WTC11 (cell line): ENCODE measurements around the gene FNIP2. TPM values are rescaled to one million over a fixed set of nuclear protein-coding genes. Genes with fewer than 3 reads are reported as not detected.

ENCODE experiments used
- ATAC-seq: fragments of 200-7000 bp; cut with Tn5 transposase; 2 replicates; pipeline ENCODE4 v1.10.0; 2021; ENCODE audit warnings: mild to moderate bottlenecking, moderate library complexity
- CTCF ChIA-PET: fragments of 300-600 bp; sonication (Branson Sonifier 250); formaldehyde crosslinking; loops from one replicate; lab custom pipeline; 2021; ENCODE audit warnings: antibody characterized with exemption; lab: Charles Lee
- POLR2A ChIA-PET: fragments of 350-600 bp; sonication (Branson Sonifier 250); formaldehyde crosslinking; loops from one replicate; lab custom pipeline; 2021; ENCODE audit warnings: antibody characterized with exemption; lab: Charles Lee
- DNase-seq: peaks from one replicate; pipeline ENCODE4 v3.0.0; 2021; ENCODE audit warnings: low spot score
- H3K27ac Mint-ChIP-seq: 2 replicates; pipeline ENCODE4 v1.8.0; 2021; ENCODE audit warnings: mixed read lengths
- H3K27me3 Mint-ChIP-seq: 2 replicates; pipeline ENCODE4 v1.8.0; 2021; ENCODE audit warnings: low read depth, mild to moderate bottlenecking, moderate library complexity, mixed read lengths
- H3K36me3 Mint-ChIP-seq: 2 replicates; pipeline ENCODE4 v1.8.0; 2021; ENCODE audit warnings: mixed read lengths
- H3K4me1 Mint-ChIP-seq: 2 replicates; pipeline ENCODE4 v1.8.0; 2022; ENCODE audit warnings: mixed read lengths
- H3K4me3 Mint-ChIP-seq: 2 replicates; pipeline ENCODE4 v1.8.0; 2021; ENCODE audit warnings: mild to moderate bottlenecking, moderate library complexity, mixed read lengths
- H3K9me3 Mint-ChIP-seq: 2 replicates; pipeline ENCODE4 v1.8.0; 2021; ENCODE audit warnings: mixed read lengths
- CBFB ChIP-seq: sonication (generic); formaldehyde crosslinking; IDR thresholded peaks from 2 replicates; pipeline ENCODE4 v1.8.1; 2022; ENCODE audit warnings: mild to moderate bottlenecking, low read depth, missing genetic modification reagents
- ETV6 ChIP-seq: sonication (generic); formaldehyde crosslinking; IDR thresholded peaks from 2 replicates; pipeline ENCODE4 v1.8.1; 2022; ENCODE audit warnings: mild to moderate bottlenecking, missing genetic modification reagents
- FOXP1 ChIP-seq: sonication (generic); formaldehyde crosslinking; IDR thresholded peaks from 2 replicates; pipeline ENCODE4 v1.8.0; 2022; ENCODE audit warnings: missing genetic modification reagents, mild to moderate bottlenecking, moderate library complexity, borderline replicate concordance
- GABPB1 ChIP-seq: sonication (generic); formaldehyde crosslinking; IDR thresholded peaks from 2 replicates; pipeline ENCODE4 v1.8.1; 2023; ENCODE audit warnings: mild to moderate bottlenecking, missing genetic modification reagents
- JAZF1 ChIP-seq: fragments of 250-450 bp; sonication (Bioruptor Pico); IDR thresholded peaks from 2 replicates; pipeline ENCODE4 v1.9.0; 2021; ENCODE audit warnings: moderate library complexity, mild to moderate bottlenecking, inconsistent platforms
- MYBL2 ChIP-seq: sonication (generic); formaldehyde crosslinking; IDR thresholded peaks from 2 replicates; pipeline ENCODE4 v1.8.1; 2023; ENCODE audit warnings: mild to moderate bottlenecking, moderate library complexity, missing genetic modification reagents
- NR1H2 ChIP-seq: sonication (generic); formaldehyde crosslinking; IDR thresholded peaks from 2 replicates; pipeline ENCODE4 v1.9.0; 2021; ENCODE audit warnings: mild to moderate bottlenecking, moderate library complexity, missing genetic modification reagents
- NR2C2 ChIP-seq: sonication (generic); formaldehyde crosslinking; IDR thresholded peaks from 2 replicates; pipeline ENCODE4 v1.8.0; 2022; ENCODE audit warnings: mild to moderate bottlenecking, missing genetic modification reagents
- OVOL2 ChIP-seq: fragments of 250-450 bp; sonication (Bioruptor Pico); IDR thresholded peaks from 2 replicates; pipeline ENCODE4 v1.9.0; 2021; ENCODE audit warnings: mild to moderate bottlenecking, borderline replicate concordance
- TP53 ChIP-seq: sonication (generic); formaldehyde crosslinking; IDR thresholded peaks from 2 replicates; pipeline ENCODE4 v1.8.1; 2023; ENCODE audit warnings: mild to moderate bottlenecking, missing genetic modification reagents
- ZNF121 ChIP-seq: sonication (generic); formaldehyde crosslinking; IDR thresholded peaks from 2 replicates; pipeline ENCODE4 v1.8.0; 2023; ENCODE audit warnings: missing genetic modification reagents
- ZNF138 ChIP-seq: sonication (generic); formaldehyde crosslinking; conservative IDR thresholded peaks from 2 replicates; pipeline ENCODE4 v1.8.1; 2022; ENCODE audit warnings: mild to moderate bottlenecking, moderate library complexity, missing genetic modification reagents
- total RNA-seq: library from RNA; stranded (reverse); gene quantifications from 3 replicates; pipeline ENCODE4 v1.2.3, GENCODE V29; 2021
- TF ChIP-seq, protein P1 (sequence below): fragments of 250-450 bp; sonication (Bioruptor Pico); IDR thresholded peaks from 2 replicates; pipeline ENCODE4 v2.1.2; 2022; ENCODE audit warnings: mild to moderate bottlenecking, moderate library complexity
- TF ChIP-seq, protein P2 (sequence below): sonication (generic); formaldehyde crosslinking; IDR thresholded peaks from 2 replicates; pipeline ENCODE4 v1.8.0; 2022; ENCODE audit warnings: missing genetic modification reagents
- TF ChIP-seq, protein P3 (sequence below): sonication (generic); formaldehyde crosslinking; IDR thresholded peaks from 2 replicates; pipeline ENCODE4 v1.8.0; 2022; ENCODE audit warnings: mild to moderate bottlenecking, missing genetic modification reagents
- TF ChIP-seq, protein P4 (sequence below): sonication (generic); formaldehyde crosslinking; IDR thresholded peaks from 2 replicates; pipeline ENCODE4 v1.8.1; 2022; ENCODE audit warnings: low read depth, mild to moderate bottlenecking, moderate library complexity, missing genetic modification reagents, borderline replicate concordance
- TF ChIP-seq, protein P5 (sequence below): sonication (generic); formaldehyde crosslinking; IDR thresholded peaks from 2 replicates; pipeline ENCODE4 v1.8.1; 2023; ENCODE audit warnings: mild to moderate bottlenecking, missing genetic modification reagents, moderate library complexity
- TF ChIP-seq, protein P6 (sequence below): sonication (generic); formaldehyde crosslinking; IDR thresholded peaks from 2 replicates; pipeline ENCODE4 v1.8.1; 2023; ENCODE audit warnings: mild to moderate bottlenecking, missing genetic modification reagents, borderline replicate concordance
- TF ChIP-seq, protein P7 (sequence below): fragments of 200-600 bp; IDR thresholded peaks from 2 replicates; pipeline ENCODE4 v1.8.0; 2022; ENCODE audit warnings: antibody characterized with exemption

Gene FNIP2
- total RNA-seq, 1 experiment from 2014 or later = 8.6 TPM

DNA sequence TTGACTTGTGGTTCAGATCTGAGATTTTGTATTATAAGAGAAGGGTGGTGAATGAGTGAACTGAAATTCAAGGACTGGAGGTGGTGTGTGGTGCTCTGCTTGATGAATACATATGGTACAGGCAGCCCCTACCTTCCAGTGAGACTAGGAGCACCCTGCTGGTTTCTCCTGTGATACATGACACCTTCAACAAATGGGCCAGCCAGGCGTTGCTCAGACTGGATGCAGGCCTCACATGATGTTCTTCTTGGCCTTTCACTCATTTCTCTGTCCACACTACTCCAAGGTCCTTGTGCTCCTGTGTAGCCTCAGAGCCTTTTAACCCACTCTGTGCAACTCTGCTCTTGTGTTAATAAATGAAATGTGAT, 67.2 kb downstream of the FNIP2 start:
- ChIA-PET POLR2A (no interaction called here), CTCF (no interaction called here)
- Mint-ChIP-seq H3K4me1 (peaks cover 17% of the 10 kb centered on the region), H3K27ac (no peak overlapping the region), H3K27me3 (no peaks in the 10 kb centered on the region), H3K4me3 (no peak overlapping the region), H3K9me3 (peaks cover 5% of the 10 kb centered on the region), H3K36me3 (peaks cover 6% of the 10 kb centered on the region)
- DNase-seq (peak; percentile 21), ATAC-seq (peak; percentile 93)
- TF ChIP-seq ZNF138 (no peak), JAZF1 (CRISPR knock-in tag) (no peak), MYBL2 (no peak), ZNF121 (CRISPR knock-in tag) (no peak), ETV6 (CRISPR knock-in tag) (no peak), NR2C2 (CRISPR knock-in tag) (no peak), OVOL2 (CRISPR knock-in tag) (no peak), FOXP1 (CRISPR knock-in tag) (no peak), NR1H2 (no peak)
- TF ChIP-seq, protein P1, sequence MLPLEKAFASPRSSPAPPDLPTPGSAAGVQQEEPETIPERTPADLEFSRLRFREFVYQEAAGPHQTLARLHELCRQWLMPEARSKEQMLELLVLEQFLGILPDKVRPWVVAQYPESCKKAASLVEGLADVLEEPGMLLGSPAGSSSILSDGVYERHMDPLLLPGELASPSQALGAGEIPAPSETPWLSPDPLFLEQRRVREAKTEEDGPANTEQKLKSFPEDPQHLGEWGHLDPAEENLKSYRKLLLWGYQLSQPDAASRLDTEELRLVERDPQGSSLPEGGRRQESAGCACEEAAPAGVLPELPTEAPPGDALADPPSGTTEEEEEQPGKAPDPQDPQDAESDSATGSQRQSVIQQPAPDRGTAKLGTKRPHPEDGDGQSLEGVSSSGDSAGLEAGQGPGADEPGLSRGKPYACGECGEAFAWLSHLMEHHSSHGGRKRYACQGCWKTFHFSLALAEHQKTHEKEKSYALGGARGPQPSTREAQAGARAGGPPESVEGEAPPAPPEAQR (CRISPR knock-in tag) = no peak
- TF ChIP-seq, protein P2, sequence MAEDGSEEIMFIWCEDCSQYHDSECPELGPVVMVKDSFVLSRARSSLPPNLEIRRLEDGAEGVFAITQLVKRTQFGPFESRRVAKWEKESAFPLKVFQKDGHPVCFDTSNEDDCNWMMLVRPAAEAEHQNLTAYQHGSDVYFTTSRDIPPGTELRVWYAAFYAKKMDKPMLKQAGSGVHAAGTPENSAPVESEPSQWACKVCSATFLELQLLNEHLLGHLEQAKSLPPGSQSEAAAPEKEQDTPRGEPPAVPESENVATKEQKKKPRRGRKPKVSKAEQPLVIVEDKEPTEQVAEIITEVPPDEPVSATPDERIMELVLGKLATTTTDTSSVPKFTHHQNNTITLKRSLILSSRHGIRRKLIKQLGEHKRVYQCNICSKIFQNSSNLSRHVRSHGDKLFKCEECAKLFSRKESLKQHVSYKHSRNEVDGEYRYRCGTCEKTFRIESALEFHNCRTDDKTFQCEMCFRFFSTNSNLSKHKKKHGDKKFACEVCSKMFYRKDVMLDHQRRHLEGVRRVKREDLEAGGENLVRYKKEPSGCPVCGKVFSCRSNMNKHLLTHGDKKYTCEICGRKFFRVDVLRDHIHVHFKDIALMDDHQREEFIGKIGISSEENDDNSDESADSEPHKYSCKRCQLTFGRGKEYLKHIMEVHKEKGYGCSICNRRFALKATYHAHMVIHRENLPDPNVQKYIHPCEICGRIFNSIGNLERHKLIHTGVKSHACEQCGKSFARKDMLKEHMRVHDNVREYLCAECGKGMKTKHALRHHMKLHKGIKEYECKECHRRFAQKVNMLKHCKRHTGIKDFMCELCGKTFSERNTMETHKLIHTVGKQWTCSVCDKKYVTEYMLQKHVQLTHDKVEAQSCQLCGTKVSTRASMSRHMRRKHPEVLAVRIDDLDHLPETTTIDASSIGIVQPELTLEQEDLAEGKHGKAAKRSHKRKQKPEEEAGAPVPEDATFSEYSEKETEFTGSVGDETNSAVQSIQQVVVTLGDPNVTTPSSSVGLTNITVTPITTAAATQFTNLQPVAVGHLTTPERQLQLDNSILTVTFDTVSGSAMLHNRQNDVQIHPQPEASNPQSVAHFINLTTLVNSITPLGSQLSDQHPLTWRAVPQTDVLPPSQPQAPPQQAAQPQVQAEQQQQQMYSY (CRISPR knock-in tag) = no peak
- TF ChIP-seq, protein P3, sequence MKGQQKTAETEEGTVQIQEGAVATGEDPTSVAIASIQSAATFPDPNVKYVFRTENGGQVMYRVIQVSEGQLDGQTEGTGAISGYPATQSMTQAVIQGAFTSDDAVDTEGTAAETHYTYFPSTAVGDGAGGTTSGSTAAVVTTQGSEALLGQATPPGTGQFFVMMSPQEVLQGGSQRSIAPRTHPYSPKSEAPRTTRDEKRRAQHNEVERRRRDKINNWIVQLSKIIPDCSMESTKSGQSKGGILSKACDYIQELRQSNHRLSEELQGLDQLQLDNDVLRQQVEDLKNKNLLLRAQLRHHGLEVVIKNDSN (CRISPR knock-in tag) = no peak
- TF ChIP-seq, protein P4, sequence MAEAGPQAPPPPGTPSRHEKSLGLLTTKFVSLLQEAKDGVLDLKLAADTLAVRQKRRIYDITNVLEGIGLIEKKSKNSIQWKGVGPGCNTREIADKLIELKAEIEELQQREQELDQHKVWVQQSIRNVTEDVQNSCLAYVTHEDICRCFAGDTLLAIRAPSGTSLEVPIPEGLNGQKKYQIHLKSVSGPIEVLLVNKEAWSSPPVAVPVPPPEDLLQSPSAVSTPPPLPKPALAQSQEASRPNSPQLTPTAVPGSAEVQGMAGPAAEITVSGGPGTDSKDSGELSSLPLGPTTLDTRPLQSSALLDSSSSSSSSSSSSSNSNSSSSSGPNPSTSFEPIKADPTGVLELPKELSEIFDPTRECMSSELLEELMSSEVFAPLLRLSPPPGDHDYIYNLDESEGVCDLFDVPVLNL (CRISPR knock-in tag) = no peak
- TF ChIP-seq, protein P5, sequence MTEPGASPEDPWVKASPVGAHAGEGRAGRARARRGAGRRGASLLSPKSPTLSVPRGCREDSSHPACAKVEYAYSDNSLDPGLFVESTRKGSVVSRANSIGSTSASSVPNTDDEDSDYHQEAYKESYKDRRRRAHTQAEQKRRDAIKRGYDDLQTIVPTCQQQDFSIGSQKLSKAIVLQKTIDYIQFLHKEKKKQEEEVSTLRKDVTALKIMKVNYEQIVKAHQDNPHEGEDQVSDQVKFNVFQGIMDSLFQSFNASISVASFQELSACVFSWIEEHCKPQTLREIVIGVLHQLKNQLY (CRISPR knock-in tag) = no peak

DNA sequence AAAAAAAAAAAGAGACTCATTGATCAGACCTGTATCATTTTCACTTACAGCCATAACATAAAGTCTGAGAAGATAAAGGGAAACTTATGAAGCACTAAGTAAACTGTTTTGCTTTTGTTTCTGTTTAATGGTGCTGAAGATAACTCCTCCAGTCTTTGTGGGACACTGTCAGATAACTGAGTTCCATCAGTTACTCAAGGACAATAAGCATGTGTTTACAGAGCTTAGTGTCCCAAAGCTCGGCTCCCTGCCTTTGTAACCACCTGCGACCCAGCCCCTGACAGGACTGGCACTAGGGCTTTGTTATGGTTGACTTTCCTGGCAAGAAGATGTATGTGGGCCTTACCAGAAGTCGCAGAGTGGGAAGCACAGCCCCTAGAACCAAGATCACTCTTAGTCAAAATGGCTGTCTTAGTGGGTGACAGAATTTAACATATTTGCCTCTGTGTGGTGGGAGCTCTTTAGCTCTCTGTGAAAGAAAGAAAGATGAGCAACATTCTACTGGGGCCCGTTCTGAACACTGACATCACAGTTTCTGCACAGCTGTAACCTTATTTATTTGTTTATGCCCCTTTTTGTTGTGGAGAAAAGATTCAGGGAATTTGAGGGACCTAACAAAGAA, 68.1 kb downstream of the FNIP2 start:
- no peak for ATAC-seq
- Mint-ChIP-seq H3K27me3 (no peaks in the 10 kb centered on the region), H3K9me3 (peaks cover 5% of the 10 kb centered on the region), H3K4me1 (peaks cover 17% of the 10 kb centered on the region), H3K36me3 (peaks cover 6% of the 10 kb centered on the region), H3K4me3 (no peak overlapping the region), H3K27ac (no peak overlapping the region; the same call in 1 of the 2 replicates)
- ChIA-PET CTCF (no interaction called here), POLR2A (no interaction called here)
- no peak for DNase-seq
- TF ChIP-seq CBFB (no peak), TP53 (CRISPR knock-in tag) (no peak), GABPB1 (CRISPR knock-in tag) (no peak), ZNF138 (no peak)
- TF ChIP-seq, protein P6, sequence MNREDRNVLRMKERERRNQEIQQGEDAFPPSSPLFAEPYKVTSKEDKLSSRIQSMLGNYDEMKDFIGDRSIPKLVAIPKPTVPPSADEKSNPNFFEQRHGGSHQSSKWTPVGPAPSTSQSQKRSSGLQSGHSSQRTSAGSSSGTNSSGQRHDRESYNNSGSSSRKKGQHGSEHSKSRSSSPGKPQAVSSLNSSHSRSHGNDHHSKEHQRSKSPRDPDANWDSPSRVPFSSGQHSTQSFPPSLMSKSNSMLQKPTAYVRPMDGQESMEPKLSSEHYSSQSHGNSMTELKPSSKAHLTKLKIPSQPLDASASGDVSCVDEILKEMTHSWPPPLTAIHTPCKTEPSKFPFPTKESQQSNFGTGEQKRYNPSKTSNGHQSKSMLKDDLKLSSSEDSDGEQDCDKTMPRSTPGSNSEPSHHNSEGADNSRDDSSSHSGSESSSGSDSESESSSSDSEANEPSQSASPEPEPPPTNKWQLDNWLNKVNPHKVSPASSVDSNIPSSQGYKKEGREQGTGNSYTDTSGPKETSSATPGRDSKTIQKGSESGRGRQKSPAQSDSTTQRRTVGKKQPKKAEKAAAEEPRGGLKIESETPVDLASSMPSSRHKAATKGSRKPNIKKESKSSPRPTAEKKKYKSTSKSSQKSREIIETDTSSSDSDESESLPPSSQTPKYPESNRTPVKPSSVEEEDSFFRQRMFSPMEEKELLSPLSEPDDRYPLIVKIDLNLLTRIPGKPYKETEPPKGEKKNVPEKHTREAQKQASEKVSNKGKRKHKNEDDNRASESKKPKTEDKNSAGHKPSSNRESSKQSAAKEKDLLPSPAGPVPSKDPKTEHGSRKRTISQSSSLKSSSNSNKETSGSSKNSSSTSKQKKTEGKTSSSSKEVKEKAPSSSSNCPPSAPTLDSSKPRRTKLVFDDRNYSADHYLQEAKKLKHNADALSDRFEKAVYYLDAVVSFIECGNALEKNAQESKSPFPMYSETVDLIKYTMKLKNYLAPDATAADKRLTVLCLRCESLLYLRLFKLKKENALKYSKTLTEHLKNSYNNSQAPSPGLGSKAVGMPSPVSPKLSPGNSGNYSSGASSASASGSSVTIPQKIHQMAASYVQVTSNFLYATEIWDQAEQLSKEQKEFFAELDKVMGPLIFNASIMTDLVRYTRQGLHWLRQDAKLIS = no peak
- TF ChIP-seq, protein P7, sequence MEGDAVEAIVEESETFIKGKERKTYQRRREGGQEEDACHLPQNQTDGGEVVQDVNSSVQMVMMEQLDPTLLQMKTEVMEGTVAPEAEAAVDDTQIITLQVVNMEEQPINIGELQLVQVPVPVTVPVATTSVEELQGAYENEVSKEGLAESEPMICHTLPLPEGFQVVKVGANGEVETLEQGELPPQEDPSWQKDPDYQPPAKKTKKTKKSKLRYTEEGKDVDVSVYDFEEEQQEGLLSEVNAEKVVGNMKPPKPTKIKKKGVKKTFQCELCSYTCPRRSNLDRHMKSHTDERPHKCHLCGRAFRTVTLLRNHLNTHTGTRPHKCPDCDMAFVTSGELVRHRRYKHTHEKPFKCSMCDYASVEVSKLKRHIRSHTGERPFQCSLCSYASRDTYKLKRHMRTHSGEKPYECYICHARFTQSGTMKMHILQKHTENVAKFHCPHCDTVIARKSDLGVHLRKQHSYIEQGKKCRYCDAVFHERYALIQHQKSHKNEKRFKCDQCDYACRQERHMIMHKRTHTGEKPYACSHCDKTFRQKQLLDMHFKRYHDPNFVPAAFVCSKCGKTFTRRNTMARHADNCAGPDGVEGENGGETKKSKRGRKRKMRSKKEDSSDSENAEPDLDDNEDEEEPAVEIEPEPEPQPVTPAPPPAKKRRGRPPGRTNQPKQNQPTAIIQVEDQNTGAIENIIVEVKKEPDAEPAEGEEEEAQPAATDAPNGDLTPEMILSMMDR = no peak
- TF ChIP-seq, protein P3 (CRISPR knock-in tag) = no peak
